Panc1 (cell line): ENCODE results near the gene KCNF1. TPM values are rescaled to one million over a fixed set of nuclear protein-coding genes. Genes with fewer than 3 reads are reported as not detected.

Experiments used
- ATAC-seq: fragments of 200-7000 bp; cut with Tn5 transposase; 2 replicates; pipeline ENCODE4 v1.9.1; 2020; ENCODE audit warnings: mild to moderate bottlenecking, moderate library complexity
- BruUV-seq: library from RNA; stranded (reverse); fragments of 400-500 nt; replicated peaks from 2 replicates; lab custom pipeline; 2021; lab: Mats Ljungman, UMichigan
- CTCF ChIA-PET: fragments of 300-600 bp; sonication (Branson Sonifier 250); formaldehyde crosslinking; loops from one replicate; lab custom pipeline; 2022; ENCODE audit warnings: antibody characterized with exemption; lab: Charles Lee
- POLR2A ChIA-PET: fragments of 300-600 bp; sonication (Branson Sonifier 250); formaldehyde crosslinking; loops from one replicate; lab custom pipeline; 2022; ENCODE audit warnings: antibody characterized with exemption; lab: Charles Lee
- DNase-seq: peaks from one replicate; pipeline ENCODE4 v3.0.0-alpha.2; 2010; ENCODE audit warnings: low read depth, low spot score
- H3K27ac ChIP-seq: 2 replicates; pipeline ENCODE4 v1.5.1; 2011; ENCODE audit warnings: mild to moderate bottlenecking, low read length, inconsistent platforms
- H3K27me3 ChIP-seq: fragments of 200-500 bp; sonication (Bioruptor generic); 2 replicates; pipeline ENCODE4 v1.6.0; 2014; ENCODE audit warnings: low read length, inconsistent platforms; ENCODE audit not compliant: control insufficient read depth, insufficient read depth
- H3K36me3 ChIP-seq: fragments of 200-500 bp; sonication (Bioruptor generic); 2 replicates; pipeline ENCODE4 v1.5.1; 2014; ENCODE audit warnings: inconsistent platforms, mild to moderate bottlenecking, low read length, moderate library complexity; ENCODE audit not compliant: control insufficient read depth, insufficient read depth
- H3K4me1 ChIP-seq: 2 replicates; pipeline ENCODE4 v1.5.1; 2011; ENCODE audit warnings: inconsistent platforms, mild to moderate bottlenecking, low read length, moderate library complexity; ENCODE audit not compliant: control insufficient read depth, insufficient read depth
- H3K4me3 ChIP-seq, 2 experiments: 2 replicates each; pipeline ENCODE4 v1.5.1; 2011 to 2012; ENCODE audit warnings: low read depth in 2 of 2, low read length in 2 of 2, mild to moderate bottlenecking in 2 of 2, inconsistent platforms in 1 of 2, moderate library complexity in 1 of 2
- H3K9me3 ChIP-seq: fragments of 200-500 bp; sonication (Bioruptor generic); 2 replicates; pipeline ENCODE4 v1.5.1; 2014; ENCODE audit warnings: low read depth, mild to moderate bottlenecking, inconsistent platforms, low read length, moderate library complexity; ENCODE audit not compliant: control insufficient read depth, insufficient read depth
- POLR2AphosphoS5 ChIP-seq: IDR thresholded peaks from 2 replicates; pipeline ENCODE4 v1.6.1; 2012; ENCODE audit warnings: mild to moderate bottlenecking, low read depth, low read length, moderate library complexity
- SIN3A ChIP-seq: IDR thresholded peaks from 2 replicates; pipeline ENCODE4 v1.6.1; 2012; ENCODE audit warnings: low read depth, mild to moderate bottlenecking, low read length, moderate library complexity, borderline replicate concordance; ENCODE audit not compliant: insufficient read depth
- TCF7L2 ChIP-seq: IDR thresholded peaks from 2 replicates; pipeline ENCODE4 v1.6.1; 2011; ENCODE audit warnings: mild to moderate bottlenecking, low read depth, low read length, inconsistent platforms
- in situ Hi-C: cut with HindIII; loops from 2 replicates; pipeline ENCODE4 v1.10.0; 2016; ENCODE audit warnings: low sequenced_read_pairs, low pct_unique_long_range_greater_than_20kb
- intact Hi-C: fragments of 100-400 bp; cut with micrococcal nuclease; formaldehyde crosslinking; loops from one replicate; pipeline ENCODE4 v1.10.0; 2022; ENCODE audit not compliant: unreplicated experiment
- total RNA-seq: library from RNA; stranded (reverse); gene quantifications from one replicate; pipeline ENCODE4 v1.2.1, GENCODE V29; 2021; ENCODE audit not compliant: unreplicated experiment
- TF ChIP-seq, protein P1 (sequence below): fragments of 450-650 bp; IDR thresholded peaks from 2 replicates; pipeline ENCODE4 v1.5.1; 2017; ENCODE audit warnings: mild to moderate bottlenecking
- TF ChIP-seq, protein P2 (sequence below), 2 experiments: IDR thresholded peaks; 2 replicates each; pipeline ENCODE4 v1.6.1; 2011 to 2012; ENCODE audit warnings: low read depth in 2 of 2, control low read depth in 1 of 2, low read length in 1 of 2, mild to moderate bottlenecking in 1 of 2, moderate library complexity in 1 of 2; ENCODE audit not compliant: insufficient read depth in 1 of 2

Gene KCNF1
- total RNA-seq, 1 experiment from 2014 or later, result 0.39 TPM

DNA sequence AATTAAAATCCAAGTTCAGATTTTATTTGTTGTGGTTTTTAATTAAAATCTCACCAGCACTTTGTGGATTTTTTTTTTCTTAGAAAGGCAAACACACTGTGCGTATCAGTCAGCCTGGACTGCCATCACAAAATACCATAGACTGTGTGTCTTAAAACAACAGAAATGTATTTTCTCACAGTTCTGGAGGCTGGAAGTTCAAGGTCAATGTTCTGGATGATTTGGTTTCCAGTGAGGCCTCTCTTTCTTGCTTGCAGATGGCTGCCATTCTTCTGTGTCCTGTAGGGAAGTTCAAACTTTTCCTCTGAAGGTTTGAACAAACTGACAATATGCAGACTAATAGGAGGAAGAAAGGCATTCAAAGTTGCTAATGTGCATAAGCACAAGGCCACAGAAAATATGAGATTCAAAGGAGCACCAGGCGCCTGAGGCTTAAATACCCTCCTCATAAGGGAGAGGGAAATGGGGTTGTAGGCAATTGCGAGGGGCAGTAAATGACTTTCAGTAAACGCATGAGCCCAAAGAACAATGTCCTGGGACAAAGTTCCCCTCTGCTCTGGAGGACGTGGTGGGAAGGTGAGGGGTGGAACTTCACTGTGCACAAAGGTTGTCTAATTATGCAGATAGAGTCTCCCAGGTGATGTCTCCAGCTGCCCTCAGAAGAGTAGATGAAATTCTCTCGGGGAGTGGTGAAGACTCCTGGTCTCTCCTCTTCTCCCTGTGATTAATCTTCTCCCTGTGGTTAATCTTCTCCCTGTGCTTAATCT lies 26.5 kb upstream of the KCNF1 start:
- TF ChIP-seq, protein P1, sequence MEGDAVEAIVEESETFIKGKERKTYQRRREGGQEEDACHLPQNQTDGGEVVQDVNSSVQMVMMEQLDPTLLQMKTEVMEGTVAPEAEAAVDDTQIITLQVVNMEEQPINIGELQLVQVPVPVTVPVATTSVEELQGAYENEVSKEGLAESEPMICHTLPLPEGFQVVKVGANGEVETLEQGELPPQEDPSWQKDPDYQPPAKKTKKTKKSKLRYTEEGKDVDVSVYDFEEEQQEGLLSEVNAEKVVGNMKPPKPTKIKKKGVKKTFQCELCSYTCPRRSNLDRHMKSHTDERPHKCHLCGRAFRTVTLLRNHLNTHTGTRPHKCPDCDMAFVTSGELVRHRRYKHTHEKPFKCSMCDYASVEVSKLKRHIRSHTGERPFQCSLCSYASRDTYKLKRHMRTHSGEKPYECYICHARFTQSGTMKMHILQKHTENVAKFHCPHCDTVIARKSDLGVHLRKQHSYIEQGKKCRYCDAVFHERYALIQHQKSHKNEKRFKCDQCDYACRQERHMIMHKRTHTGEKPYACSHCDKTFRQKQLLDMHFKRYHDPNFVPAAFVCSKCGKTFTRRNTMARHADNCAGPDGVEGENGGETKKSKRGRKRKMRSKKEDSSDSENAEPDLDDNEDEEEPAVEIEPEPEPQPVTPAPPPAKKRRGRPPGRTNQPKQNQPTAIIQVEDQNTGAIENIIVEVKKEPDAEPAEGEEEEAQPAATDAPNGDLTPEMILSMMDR, result no peak
- TF ChIP-seq POLR2AphosphoS5, result no peak
- TF ChIP-seq, protein P2, sequence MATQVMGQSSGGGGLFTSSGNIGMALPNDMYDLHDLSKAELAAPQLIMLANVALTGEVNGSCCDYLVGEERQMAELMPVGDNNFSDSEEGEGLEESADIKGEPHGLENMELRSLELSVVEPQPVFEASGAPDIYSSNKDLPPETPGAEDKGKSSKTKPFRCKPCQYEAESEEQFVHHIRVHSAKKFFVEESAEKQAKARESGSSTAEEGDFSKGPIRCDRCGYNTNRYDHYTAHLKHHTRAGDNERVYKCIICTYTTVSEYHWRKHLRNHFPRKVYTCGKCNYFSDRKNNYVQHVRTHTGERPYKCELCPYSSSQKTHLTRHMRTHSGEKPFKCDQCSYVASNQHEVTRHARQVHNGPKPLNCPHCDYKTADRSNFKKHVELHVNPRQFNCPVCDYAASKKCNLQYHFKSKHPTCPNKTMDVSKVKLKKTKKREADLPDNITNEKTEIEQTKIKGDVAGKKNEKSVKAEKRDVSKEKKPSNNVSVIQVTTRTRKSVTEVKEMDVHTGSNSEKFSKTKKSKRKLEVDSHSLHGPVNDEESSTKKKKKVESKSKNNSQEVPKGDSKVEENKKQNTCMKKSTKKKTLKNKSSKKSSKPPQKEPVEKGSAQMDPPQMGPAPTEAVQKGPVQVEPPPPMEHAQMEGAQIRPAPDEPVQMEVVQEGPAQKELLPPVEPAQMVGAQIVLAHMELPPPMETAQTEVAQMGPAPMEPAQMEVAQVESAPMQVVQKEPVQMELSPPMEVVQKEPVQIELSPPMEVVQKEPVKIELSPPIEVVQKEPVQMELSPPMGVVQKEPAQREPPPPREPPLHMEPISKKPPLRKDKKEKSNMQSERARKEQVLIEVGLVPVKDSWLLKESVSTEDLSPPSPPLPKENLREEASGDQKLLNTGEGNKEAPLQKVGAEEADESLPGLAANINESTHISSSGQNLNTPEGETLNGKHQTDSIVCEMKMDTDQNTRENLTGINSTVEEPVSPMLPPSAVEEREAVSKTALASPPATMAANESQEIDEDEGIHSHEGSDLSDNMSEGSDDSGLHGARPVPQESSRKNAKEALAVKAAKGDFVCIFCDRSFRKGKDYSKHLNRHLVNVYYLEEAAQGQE (IDR thresholded peaks at IDR 0.05; ENCODE audit: insufficient read depth in 1 of 2, low read depth in 2 of 2, low read length in 1 of 2), result no peak
- in situ Hi-C loops, result no loop called here
- no peaks in the 10 kb centered on the region for H3K9me3 ChIP-seq
- POLR2A ChIA-PET, result no interaction called here
- ATAC-seq, result no peak
- H3K36me3 ChIP-seq, result no peaks in the 10 kb centered on the region
- DNase-seq, result no peak
- CTCF ChIA-PET, result no interaction called here
- H3K27me3 ChIP-seq, result peaks cover 3% of the 10 kb centered on the region; the same call in 1 of the 2 replicates
- no TSS peak for BruUV-seq
- no peak overlapping the region for H3K4me3 ChIP-seq
- intact Hi-C loops, result no loop called here
- no peaks in the 10 kb centered on the region for H3K4me1 ChIP-seq
- no peak overlapping the region for H3K27ac ChIP-seq

GRCh38 chr2:10887476-10887875 lies 24.3 kb upstream of the KCNF1 start:
- DNase-seq (no peak), ATAC-seq (no peak)
- no peaks in the 10 kb centered on the region for H3K36me3 ChIP-seq
- CTCF ChIA-PET, result no interaction called here
- H3K4me3 ChIP-seq, result no peak overlapping the region
- intact Hi-C loops, result no loop called here
- H3K27ac ChIP-seq, result no peak overlapping the region
- no peaks in the 10 kb centered on the region for H3K9me3 ChIP-seq
- H3K27me3 ChIP-seq, result peaks cover 12% of the 10 kb centered on the region
- TF ChIP-seq POLR2AphosphoS5, result no peak
- TF ChIP-seq, protein P2 (IDR thresholded peaks at IDR 0.05; ENCODE audit: insufficient read depth in 1 of 2, low read depth in 2 of 2, low read length in 1 of 2), result no peak
- TF ChIP-seq, protein P1, result no peak
- no peak for TF ChIP-seq TCF7L2
- no peak for TF ChIP-seq SIN3A
- POLR2A ChIA-PET, result interaction anchor here (0.6 kb wide), 1 partner anchor 13 kb away, joined by 5 read pairs; no protein-coding TSS in a partner anchor
- in situ Hi-C loops, result no loop called here
- H3K4me1 ChIP-seq, result no peaks in the 10 kb centered on the region
- no TSS peak for BruUV-seq
